K562 (cell line): Measurements from ENCODE around the gene VWA7. TPM values are rescaled to one million over a fixed set of nuclear protein-coding genes. Genes with fewer than 3 reads are reported as not detected.

Experiments used
- BCOR ChIP-seq: fragments of 450-650 bp; IDR thresholded peaks from 2 replicates; pipeline ENCODE4 v1.6.1; 2016
- DEAF1 ChIP-seq: fragments of 450-650 bp; formaldehyde crosslinking; IDR thresholded peaks from 2 replicates; pipeline ENCODE4 v1.4.0; 2020; ENCODE audit warnings: mild to moderate bottlenecking, moderate library complexity
- E2F3 ChIP-seq: fragments of 250-450 bp; sonication (Bioruptor Pico); IDR thresholded peaks from 2 replicates; pipeline ENCODE4 v1.4.0; 2020; ENCODE audit warnings: mild to moderate bottlenecking
- EHMT2 ChIP-seq: fragments of 450-650 bp; IDR thresholded peaks from 2 replicates; pipeline ENCODE4 v1.6.1; 2018; ENCODE audit warnings: antibody characterized with exemption
- ERF ChIP-seq: fragments of 450-650 bp; formaldehyde crosslinking; IDR thresholded peaks from 2 replicates; pipeline ENCODE4 v1.4.0; 2020; ENCODE audit warnings: mild to moderate bottlenecking, mixed read lengths
- HLTF ChIP-seq: fragments of 450-650 bp; IDR thresholded peaks from 2 replicates; pipeline ENCODE4 v1.6.1; 2016
- MTA2 ChIP-seq: fragments of 450-650 bp; IDR thresholded peaks from 2 replicates; pipeline ENCODE4 v1.6.1; 2016; ENCODE audit warnings: low read depth
- NEUROD1 ChIP-seq: fragments of 150-350 bp; IDR thresholded peaks from 2 replicates; pipeline ENCODE4 v1.6.1; 2014; ENCODE audit warnings: borderline replicate concordance, low read length, low read depth; ENCODE audit not compliant: partially characterized antibody
- NKRF ChIP-seq: fragments of 450-650 bp; IDR thresholded peaks from 2 replicates; pipeline ENCODE4 v1.6.1; 2016; ENCODE audit warnings: borderline replicate concordance
- NR4A1 ChIP-seq, 2 experiments: fragments of 250-450 bp in 1 of 2; fragments of 450-650 bp in 1 of 2; sonication (Bioruptor Pico) in 1 of 2; IDR thresholded peaks; 2 replicates each; pipeline versions ENCODE4 v1.4.0 to v1.6.1; 2016 to 2020; ENCODE audit warnings: mild to moderate bottlenecking in 2 of 2, missing compliant biosample characterization in 1 of 2, missing genetic modification characterization in 1 of 2, moderate library complexity in 1 of 2
- PHB ChIP-seq: fragments of 250-450 bp; sonication (Bioruptor Pico); IDR thresholded peaks from 2 replicates; pipeline ENCODE4 v1.5.0; 2021
- RBBP5 ChIP-seq: fragments of 200-600 bp; sonication (generic); IDR thresholded peaks from 2 replicates; pipeline ENCODE4 v1.6.1; 2012; ENCODE audit warnings: borderline replicate concordance, mild to moderate bottlenecking, low read length, control low read depth, inconsistent platforms; ENCODE audit not compliant: insufficient read depth, poor library complexity, severe bottlenecking
- SMAD3 ChIP-seq: fragments of 450-650 bp; formaldehyde crosslinking; conservative IDR thresholded peaks from 2 replicates; pipeline ENCODE4 v1.4.0; 2020; ENCODE audit warnings: mild to moderate bottlenecking
- SMARCA5 ChIP-seq: fragments of 450-650 bp; IDR thresholded peaks from 2 replicates; pipeline ENCODE4 v1.6.1; 2016
- TRIM28 ChIP-seq: fragments of 450-650 bp; IDR thresholded peaks from 2 replicates; pipeline ENCODE4 v1.6.1; 2017
- ZNF407 ChIP-seq: fragments of 450-650 bp; IDR thresholded peaks from 2 replicates; pipeline ENCODE4 v1.6.1; 2016; ENCODE audit warnings: low read depth
- ZNF57 ChIP-seq: fragments of 450-650 bp; formaldehyde crosslinking; IDR thresholded peaks from 2 replicates; pipeline ENCODE4 v1.4.0; 2020; ENCODE audit warnings: mild to moderate bottlenecking, moderate library complexity
- polyA plus RNA-seq, 8 experiments: library from polyadenylated mRNA; depleted of rRNA in 4 of 8; stranded (reverse) in 5 of 8; unstranded in 3 of 8; fragments of >200 nt; fragmentation: Nextera tagmentation in 2 of 8; fragmentation: Illumina TruSeq in 1 of 8; extraction: Ambion mirVana in 2 of 8; extraction: Trizol in 1 of 8; gene quantifications; 2 replicates each; pipeline versions ENCODE4 v1.2.1 to v1.2.3, GENCODE V29; 2011 to 2014; ENCODE audit warnings: inconsistent platforms in 1 of 8, missing spikeins in 1 of 8
- total RNA-seq, 7 experiments: library from RNA; depleted of rRNA in 6 of 7; stranded (reverse); fragments of >200 nt in 6 of 7; fragmentation: Illumina TruSeq in 2 of 7; extraction: Trizol in 2 of 7; gene quantifications; 2 replicates each; pipeline versions ENCODE4 v1.2.1 to v1.2.3, GENCODE V29; 2011 to 2021; ENCODE audit warnings: low replicate concordance in 1 of 7

Gene VWA7
- total and polyA plus RNA-seq, 9 of the 15 experiments (the other 6 are each of a cell fraction or from before 2014, with no cell fraction given): 0.18 to 2.9 (median 0.95) TPM

GRCh38 chr6:31737315-31737990, 39.7 kb downstream of the VWA7 start (continued):
- TF ChIP-seq ZNF407: peak; percentile 62; the same call in 1 of the 2 replicates
- TF ChIP-seq BCOR: peak; percentile 59; the same call in 1 of the 2 replicates
- peak; percentile 27 for TF ChIP-seq NEUROD1
- peak; percentile 55; the same call in 1 of the 2 replicates for TF ChIP-seq NKRF
- TF ChIP-seq NR4A1 (CRISPR knock-in tag; IDR thresholded peaks at IDR 0.05): no peak
- TF ChIP-seq NR4A1 (tag; IDR thresholded peaks at IDR 0.05): 0 out of 2 replicates have a peak, but pooled peaks have one; percentile 2
- 0 out of 2 replicates have a peak, but pooled peaks have one; percentile 40 for TF ChIP-seq SMAD3
- TF ChIP-seq MTA2: no peak
- TF ChIP-seq DEAF1 (CRISPR knock-in tag): peak; percentile 34; the same call in 1 of the 2 replicates
- TF ChIP-seq ZNF57 (CRISPR knock-in tag): peak; percentile 81; the same call in 1 of the 2 replicates
- TF ChIP-seq TRIM28: peak; percentile 54; the same call in 1 of the 2 replicates
- 0 out of 2 replicates have a peak, but pooled peaks have one; percentile 50 for TF ChIP-seq ERF (CRISPR knock-in tag)
- TF ChIP-seq EHMT2: peak; percentile 47; the same call in 1 of the 2 replicates
- TF ChIP-seq E2F3 (CRISPR knock-in tag): peak; percentile 54; the same call in 1 of the 2 replicates
- peak; percentile 85; the same call in 1 of the 2 replicates for TF ChIP-seq HLTF
- peak; percentile 57 for TF ChIP-seq RBBP5
- TF ChIP-seq PHB (CRISPR knock-in tag): peak; percentile 88; the same call in 1 of the 2 replicates
- TF ChIP-seq SMARCA5: peak; percentile 64; the same call in 1 of the 2 replicates
